GM19324 (cell line): ENCODE data around the gene TSEN2.
"Not testable (repeated sequence)": the region's sequence is repeated elsewhere in the genome, so short reads cannot be mapped to it uniquely, and the experiment has no call there.

Experiments
- ATAC-seq: cut with Tn5 transposase; IDR thresholded peaks from one replicate; pipeline ENCODE4 v1.9.1; 2021; ENCODE audit warnings: mild to moderate bottlenecking, moderate library complexity; ENCODE audit not compliant: unreplicated experiment, low FRiP score

TSEN2 gene

GRCh38 chr3:12451960-12452359, 32.3 kb upstream of the TSEN2 start:
- no peak for ATAC-seq

GRCh38 chr3:12452361-12453330, 31.6 kb upstream of the TSEN2 start:
- no peak for ATAC-seq

GRCh38 chr3:12454076-12454815, 30.0 kb upstream of the TSEN2 start:
- no peak for ATAC-seq

- no peak for ATAC-seq
Observed at GRCh38 chr3:12454816-12455121, 29.5 kb upstream of the TSEN2 start.

GRCh38 chr3:12455740-12456139, 28.5 kb upstream of the TSEN2 start:
- ATAC-seq: no peak

GRCh38 chr3:12456441-12456840, 27.8 kb upstream of the TSEN2 start:
- ATAC-seq: no peak

GRCh38 chr3:12457380-12457779, 26.9 kb upstream of the TSEN2 start:
- ATAC-seq: not testable (repeated sequence)

- no peak for ATAC-seq
Observed at GRCh38 chr3:12458901-12459300, 25.4 kb upstream of the TSEN2 start.

- no peak for ATAC-seq
Observed at GRCh38 chr3:12460127-12460526, 24.2 kb upstream of the TSEN2 start.

- no peak for ATAC-seq
Observed at GRCh38 chr3:12461097-12461649, 23.1 kb upstream of the TSEN2 start.

- ATAC-seq: no peak
Observed at GRCh38 chr3:12462159-12462947, 21.9 kb upstream of the TSEN2 start.

- no peak for ATAC-seq
Observed at GRCh38 chr3:12463686-12464085, 20.6 kb upstream of the TSEN2 start.

- no peak for ATAC-seq
Observed at GRCh38 chr3:12464181-12464580, 20.1 kb upstream of the TSEN2 start.

GRCh38 chr3:12465151-12465835, 19.0 kb upstream of the TSEN2 start:
- no peak for ATAC-seq

- ATAC-seq: no peak
Observed at GRCh38 chr3:12465836-12466225, 18.4 kb upstream of the TSEN2 start.

GRCh38 chr3:12467746-12468145, 16.5 kb upstream of the TSEN2 start:
- no peak for ATAC-seq

GRCh38 chr3:12468276-12468675, 16.0 kb upstream of the TSEN2 start:
- ATAC-seq: no peak

- no peak for ATAC-seq
Observed at GRCh38 chr3:12468757-12469156, 15.5 kb upstream of the TSEN2 start.

GRCh38 chr3:12469222-12469621, 15.1 kb upstream of the TSEN2 start:
- ATAC-seq: not testable (repeated sequence)

GRCh38 chr3:12470111-12470510, 14.2 kb upstream of the TSEN2 start:
- no peak for ATAC-seq
